Right renal cortex interstitium (tissue), 3 donors: ENCODE data around the gene SETBP1. TPM values are rescaled to one million over a fixed set of nuclear protein-coding genes. Genes with fewer than 3 reads are reported as not detected.

Experiments used
- DNase-seq, 3 donors: peaks; one replicate each; pipeline ENCODE4 v3.0.0-alpha.2; 2013; ENCODE audit warnings: low read depth in 3 of 3, low spot score in 2 of 3
- polyA plus RNA-seq, 3 donors: library from polyadenylated mRNA; unstranded; fragments of 120-200 nt; gene quantifications; one replicate each; pipeline ENCODE4 v1.2.1, GENCODE V29; 2013; ENCODE audit not compliant: insufficient read length in 3 of 3

Gene SETBP1
- polyA plus RNA-seq, 3 donors, result 27.5 to 32.4 (median 30.1) TPM

DNA sequence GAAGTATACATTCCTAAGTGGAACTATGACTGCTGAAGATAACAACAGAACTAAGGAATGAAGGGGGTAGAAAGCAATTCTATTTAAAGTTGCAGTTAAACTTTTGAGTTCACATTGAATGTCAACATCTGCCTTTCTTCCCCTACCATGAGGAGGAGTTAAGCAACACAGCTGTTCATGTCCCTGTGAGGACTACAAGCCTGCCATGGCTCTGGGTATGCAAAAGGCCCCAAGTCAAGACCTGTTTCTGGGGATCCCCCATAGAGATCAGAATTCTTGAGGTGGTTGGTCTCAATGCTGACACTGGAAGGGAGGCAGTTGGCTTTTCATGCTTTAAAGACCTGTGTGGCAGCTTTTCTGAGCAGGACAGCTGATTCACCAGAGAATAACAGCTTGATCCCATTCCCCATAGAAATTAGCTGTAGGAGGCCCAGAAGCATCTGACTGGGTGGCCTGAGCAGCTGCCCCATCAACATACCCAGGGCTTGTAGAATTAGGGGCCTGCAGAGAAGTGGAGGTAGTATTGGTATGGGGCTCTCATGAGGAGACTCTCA lies 131.0 kb downstream of the SETBP1 start:
- DNase-seq, result no peak

DNA sequence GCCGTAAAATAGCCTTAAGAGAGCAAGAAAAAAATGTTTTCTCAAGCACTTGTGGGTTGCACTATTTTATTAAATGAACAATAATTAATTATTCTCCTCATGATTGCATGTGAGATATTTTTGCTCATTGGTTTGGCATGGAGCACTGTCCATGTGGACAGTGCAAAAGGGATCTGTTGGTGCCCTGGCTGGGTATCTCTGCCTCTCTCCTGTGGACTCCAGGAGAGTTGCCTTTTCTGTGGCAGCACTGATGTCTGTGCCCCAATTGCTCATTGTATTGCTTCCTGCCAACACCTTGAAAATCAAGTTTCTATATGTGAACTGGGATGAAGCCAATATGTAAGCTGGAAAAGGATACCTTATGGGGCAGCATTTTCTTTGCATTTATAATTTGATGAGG lies 131.7 kb downstream of the SETBP1 start:
- DNase-seq, result no peak

DNA sequence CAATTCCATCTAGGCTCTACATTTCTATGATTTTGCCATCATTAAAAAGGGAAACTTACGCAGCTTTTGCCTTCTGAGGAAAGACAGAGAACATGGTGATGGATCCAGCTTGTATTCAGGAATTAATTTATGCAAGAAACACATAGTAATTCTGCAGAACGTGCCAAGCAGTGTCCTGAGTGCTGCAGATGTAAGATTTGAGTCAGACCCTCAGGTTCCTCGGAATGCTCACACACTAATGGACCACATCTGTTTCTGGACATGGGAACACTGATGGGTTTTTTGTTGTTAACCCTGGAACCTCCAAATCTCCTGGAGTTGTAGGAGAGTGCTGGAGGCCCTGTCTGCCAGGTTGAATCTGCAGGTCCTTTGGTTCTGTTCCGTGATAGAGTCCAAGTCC lies 132.9 kb downstream of the SETBP1 start:
- no peak for DNase-seq

DNA sequence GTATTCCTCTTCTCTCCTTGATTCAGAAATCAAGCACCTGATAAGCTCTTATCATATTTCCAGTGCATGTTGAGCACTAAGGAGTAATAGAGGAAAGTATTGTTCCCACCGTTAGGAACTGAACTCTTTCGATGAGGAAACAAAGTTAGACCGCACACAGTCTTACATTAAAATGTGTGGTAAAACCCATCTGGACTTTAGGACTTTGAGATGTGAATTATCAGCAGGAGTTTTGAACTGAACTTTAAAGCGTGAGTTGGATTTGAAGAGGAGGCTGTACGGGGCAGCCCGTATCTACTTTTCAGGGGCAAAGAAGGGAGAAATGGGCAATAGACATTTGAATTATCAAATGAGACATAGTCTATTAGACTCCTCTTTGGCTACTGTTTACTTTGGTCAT lies 134.4 kb downstream of the SETBP1 start:
- no peak for DNase-seq

DNA sequence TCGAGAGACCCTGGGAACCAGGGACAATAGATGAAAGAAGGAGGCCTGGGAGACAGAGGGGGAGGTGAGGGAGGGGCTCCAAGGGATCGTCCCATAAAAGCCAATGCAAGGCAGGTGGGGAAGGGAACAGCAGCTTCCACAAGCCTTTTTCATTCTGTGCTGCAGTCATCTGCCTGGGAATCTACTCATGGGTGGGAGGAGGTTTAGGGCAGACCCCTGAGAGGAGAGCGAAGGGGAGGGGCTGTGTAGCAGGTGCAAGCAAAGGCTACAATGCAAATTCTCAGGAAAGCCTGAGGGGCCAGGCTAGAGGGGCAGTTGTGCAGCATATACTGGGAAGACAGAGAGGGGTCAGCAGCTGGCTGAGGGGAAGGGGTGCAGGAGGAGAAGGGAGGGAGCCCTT lies 135.4 kb downstream of the SETBP1 start:
- no peak for DNase-seq

DNA sequence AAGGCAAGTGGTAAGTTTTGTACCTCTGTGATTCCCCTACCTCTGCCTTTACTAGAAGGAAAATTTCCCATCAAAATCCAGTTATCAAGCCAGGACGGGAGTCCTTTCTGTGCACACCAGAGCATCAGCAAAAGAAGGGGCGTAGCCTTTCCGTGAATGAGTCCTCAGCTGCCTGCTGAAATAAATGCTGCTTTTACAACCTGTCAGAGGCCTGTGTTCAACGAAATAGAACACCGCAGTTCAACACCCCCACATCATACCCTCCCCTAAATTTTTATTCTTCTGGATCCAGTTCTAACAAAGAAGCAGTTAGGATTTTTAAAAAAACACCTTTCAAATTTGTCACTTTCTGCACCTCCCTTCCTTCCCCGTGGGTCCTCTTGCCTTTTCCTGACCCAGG lies 135.8 kb downstream of the SETBP1 start:
- DNase-seq, result no peak

DNA sequence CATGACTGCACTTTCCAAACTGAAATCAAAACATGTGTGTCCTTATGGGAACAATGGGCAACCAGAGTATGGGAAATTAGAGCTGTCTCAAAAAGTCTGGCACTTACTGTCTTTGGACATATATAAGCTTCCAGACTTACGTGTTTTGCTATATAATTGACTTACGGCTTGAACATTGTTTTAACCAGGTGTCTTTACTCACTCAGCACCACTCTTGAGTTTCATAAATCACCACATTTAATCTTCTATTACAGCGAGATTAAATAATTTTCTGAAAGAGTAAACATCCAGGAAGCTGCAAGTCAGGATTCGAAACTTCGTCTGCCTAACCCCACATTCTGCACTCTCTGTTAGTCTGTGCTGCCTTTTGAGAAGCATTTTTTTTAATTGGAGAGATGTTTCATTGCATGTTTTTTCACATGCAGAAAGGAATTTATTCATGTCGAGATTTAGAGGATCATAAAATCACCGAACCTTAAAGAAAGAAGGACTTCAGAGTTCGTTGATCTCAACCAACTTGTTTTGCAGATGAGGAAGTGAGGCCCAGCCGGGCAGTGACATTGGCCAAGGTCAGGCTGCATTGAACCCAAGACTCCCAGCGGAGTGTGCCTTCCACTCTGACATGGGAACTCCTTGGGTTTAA lies 137.3 kb downstream of the SETBP1 start:
- no peak for DNase-seq

DNA sequence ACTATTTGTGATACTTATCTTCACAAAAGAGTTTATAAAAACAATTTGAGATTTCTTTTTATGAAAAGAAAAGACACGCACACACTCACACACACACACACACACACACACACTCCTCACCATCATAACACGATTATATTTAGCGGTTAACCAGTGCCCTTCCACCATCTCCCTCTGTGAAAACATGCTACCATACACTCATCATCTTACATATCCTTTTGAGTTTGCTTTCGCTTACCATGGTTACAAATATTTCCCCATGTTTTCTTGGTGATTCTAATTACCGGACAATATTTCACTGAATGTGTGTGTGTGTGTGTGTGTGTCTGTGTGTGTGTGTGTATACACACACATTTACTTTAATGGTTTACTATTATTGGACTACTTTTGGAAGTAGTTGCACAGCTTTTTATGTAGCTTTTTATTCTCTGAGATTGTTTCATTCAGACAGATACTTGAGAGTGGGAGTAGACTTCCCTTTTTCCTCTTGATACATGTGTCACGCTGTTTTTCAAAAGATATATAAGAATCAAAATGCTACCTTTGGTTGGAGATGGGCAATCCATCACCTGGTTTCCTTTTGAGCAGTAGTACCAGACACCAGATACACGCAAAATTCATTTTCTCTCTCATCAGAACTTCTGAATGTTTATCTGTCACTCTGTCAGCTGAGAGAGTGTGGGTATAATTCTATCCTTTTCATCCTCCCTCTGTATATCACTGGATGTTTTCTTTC lies 138.1 kb downstream of the SETBP1 start:
- no peak for DNase-seq

DNA sequence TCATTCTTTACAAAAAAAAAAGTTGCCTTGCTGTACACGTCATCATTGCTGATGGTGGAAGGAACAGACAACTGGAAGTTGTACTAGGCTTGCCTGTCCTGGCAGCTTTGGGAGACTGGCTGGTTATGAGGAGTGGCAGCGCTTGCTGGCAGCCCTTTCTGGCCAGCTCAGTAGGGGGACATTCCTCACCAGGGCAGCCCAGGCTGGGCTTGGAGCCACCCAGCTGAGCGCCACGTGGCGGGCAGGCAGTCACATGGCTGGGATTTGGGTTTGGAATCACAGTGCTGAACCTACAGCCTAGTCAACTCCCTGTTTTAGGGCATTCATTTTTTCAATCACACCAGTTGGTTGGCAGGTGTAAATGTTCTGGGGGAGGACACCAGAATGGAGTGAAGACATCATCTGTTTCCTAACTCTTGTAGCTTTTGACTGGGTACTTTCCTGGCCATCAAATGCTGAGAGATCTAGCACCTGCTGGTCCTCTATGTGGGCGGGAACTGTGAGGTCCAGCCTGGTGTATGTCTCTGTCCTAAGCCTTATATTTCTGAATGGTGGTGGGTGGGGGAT lies 139.3 kb downstream of the SETBP1 start:
- no peak for DNase-seq

DNA sequence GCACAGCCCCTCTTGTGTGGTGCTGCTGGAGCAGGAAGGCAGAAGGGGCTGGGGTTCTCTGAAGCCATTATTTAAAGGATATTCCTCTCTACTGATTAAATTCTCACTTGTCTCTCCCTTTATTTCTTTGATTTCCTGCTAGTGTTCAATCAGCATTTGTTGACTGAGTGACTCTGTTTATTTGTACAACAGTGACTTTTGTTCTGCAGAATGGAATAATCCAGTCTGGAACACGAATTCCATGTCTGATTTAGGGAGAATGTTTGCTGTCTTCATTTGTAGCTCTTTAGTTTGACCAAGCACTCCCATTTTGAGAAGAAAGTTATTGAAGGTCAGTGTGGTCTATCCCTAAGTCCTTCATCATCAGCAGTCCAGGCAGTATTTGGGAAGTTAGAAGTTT lies 141.2 kb downstream of the SETBP1 start:
- no peak for DNase-seq

DNA sequence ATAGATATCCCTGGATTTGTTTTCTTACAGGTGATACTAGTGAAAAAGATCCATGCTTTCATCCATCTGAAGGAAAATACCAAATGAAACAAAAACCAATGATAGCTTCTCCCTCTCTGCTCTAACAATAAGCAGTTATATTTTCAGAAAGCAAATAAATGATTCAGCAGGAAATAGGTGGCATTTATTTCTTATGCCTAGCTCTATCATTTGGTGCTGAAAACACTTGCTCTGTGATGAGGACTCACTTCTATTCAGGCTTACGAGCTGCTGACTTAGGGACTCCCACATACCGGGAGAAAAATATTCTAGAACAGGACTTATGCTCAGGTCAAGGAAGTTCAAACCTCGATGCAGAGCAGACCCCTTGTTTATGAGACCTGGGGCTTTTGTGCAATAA lies 142.6 kb downstream of the SETBP1 start:
- DNase-seq, result no peak

DNA sequence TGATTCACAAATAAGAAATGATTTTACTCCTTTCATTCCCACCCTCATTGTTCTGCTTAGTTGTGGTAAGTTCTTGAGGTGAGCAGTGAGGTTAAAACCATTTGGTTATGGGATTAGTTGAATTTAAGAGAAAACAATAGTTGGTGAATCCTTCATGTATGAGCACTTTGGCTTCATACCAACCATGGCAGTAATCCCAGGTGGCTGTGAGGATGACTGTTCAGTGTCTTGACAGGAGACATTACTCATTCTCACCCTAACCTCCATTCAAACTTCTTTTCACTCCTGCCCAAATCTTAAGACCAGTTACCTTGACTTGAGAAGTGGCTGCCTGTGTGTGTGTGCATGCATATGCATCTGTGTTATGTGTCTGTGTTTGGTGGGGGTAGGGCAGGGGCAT lies 143.1 kb downstream of the SETBP1 start:
- DNase-seq, result no peak

DNA sequence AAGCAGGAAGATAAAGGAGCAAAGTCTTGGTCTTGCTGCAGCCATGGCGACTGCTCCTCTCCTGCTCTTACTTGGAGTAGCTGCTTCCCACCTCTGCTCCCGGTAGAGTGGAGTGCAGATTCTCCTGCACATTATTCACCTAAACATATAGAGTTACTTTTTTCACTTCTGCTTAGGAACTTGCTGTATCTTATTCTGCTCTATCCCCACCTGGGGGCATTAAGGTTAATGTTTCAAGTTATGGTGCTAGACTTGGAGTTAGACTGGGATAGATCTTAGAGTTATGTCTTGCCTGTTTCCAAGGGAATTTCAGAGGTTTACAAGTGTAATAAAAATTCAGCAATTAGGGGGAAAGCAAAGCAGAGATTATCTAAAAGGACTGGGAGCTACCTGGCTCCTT lies 144.2 kb downstream of the SETBP1 start:
- DNase-seq, result no peak

DNA sequence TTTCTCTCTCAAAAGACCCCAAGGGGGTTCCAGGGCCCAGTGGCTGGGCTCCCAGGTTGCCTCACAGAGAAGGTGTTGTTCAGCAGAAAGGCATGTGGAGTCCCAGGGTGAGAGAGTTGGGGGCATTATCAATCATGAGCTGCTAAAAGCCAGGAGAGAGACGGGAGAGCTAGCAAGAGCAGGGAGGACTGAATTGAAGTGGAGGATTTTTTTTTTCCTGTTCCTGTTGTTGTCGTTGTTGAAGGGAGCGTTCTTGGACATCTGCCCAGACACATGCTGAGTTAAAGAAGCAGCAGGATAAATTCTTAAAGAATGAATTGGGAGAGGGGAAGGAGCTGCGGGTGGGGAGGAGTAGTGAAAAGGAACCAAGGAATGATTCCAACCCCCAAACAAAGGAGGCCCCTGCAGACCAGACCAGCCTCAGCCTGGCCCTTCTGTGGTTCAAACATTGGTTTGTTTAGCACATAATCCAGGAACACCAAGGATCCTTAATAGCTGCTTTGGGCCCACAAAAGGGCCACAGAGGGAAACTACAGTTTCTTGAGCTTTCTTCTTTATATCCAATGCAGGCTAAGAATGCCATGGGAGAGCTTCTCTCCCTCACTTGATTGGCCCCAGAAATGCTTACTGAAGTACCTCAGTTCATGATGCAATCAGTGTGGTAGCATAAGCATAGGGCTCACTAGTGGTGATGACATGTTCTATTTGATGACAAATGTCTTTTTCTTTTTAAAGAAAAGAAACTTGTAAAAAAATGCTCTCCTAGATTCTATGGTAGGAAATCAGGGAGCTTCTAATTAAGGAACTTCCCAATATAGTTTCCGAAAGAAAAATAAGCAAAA lies 146.0 kb downstream of the SETBP1 start:
- peak in 2 of 3 donors; percentile 76 to 82 for DNase-seq

DNA sequence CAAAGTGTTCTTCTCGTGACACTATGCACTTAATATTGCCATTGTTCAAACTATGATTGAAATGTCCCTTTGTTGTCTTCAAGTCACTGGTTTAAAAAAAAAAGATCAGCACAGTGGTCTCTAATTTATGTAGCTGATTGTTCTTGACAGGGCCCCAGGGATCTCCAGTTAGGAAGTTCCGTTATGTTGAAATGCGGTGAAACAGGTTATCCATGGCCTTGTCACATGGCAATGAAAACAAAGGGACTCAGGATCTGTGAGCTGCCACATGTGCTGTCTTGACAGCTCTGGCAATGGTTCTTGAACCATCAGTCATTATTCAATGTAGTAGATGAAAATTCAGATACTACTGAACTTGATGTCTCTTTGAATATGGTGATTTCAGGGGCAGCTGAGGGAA lies 147.4 kb downstream of the SETBP1 start:
- no peak for DNase-seq

DNA sequence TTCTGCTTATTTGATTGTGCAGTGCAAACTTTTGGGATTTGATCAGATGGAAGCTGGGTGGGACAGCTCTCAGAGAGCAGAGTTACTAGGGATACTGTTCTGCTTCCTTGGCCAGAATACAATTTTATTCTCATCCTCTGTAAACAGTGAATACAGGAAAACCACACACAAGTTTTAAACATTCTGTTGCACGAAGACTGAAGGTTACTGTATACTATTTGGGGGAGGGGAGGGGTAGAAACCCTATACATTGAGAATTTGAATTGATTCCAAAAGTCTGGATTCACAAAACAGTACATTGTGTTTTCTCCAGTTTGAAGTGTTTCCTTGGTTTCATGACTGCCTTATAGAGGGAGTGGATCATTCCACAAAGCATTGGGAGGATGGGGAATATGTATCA lies 149.9 kb downstream of the SETBP1 start:
- no peak for DNase-seq

DNA sequence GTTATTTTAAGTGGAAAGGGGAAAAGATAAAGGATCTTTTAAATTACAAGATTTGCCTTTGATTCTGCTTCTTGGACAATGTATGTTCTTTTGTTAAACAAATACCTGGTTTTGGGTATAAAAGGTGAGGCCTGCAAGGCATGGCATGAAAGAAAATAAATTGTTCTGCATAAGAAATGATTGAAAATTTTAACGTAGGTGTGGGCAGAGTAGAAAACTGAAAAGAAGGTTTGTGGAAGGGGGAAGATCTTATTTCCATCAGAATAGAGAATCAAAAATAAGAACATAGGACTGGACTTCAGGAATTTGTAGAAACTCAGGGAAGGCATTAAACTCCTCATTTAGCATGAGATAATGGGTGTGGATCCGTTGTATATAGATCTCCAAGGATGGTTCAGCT lies 153.1 kb downstream of the SETBP1 start:
- DNase-seq, result no peak

DNA sequence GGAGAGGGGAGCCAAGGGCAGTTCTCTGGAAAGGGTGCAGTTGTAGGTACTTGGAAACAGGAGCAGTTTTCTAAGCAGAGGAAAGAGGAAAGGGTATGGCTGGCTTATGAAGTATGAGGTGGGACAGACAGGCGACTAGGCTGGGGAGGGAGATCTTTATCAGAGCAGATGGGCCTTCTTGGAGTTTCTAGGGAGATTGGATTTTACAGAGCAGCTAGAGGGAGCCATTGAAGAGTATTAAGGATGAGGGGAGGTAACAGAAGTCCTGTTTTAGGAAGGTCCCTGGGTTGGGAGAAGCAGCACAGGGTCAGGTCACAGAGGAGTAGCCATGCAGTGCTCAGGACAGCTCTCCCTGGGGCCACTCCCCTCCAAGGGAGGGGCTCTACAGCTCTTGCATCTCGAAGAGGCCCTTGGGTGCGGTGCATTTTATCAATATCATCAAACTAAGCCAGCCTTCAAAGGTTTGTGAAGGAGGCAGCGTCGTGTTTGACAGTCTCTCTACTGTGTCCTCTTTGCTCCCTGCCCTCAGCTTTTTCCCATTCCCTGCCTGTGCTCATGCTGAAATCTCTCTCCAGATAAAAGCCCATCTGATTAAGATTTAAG lies 154.3 kb downstream of the SETBP1 start:
- DNase-seq, result no peak

DNA sequence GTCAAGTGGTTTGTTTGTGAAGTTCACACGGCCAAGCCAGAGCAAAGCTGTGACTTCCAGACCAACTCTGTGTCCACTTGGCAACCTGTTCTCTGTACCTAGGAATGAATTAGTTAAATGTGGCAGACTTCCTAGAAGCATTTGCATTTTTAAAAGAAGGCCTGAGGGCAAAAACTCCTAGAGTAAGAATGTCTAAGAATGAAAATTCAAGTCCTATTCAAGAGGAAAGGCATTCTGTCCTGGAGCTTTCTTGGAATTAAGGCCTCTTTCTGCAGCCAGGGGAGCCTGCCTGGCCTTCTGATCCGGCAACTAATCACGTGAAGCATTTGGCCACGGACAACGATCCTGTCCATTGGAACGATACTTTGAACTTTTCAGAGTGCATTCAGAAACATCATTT lies 155.0 kb downstream of the SETBP1 start:
- no peak for DNase-seq

DNA sequence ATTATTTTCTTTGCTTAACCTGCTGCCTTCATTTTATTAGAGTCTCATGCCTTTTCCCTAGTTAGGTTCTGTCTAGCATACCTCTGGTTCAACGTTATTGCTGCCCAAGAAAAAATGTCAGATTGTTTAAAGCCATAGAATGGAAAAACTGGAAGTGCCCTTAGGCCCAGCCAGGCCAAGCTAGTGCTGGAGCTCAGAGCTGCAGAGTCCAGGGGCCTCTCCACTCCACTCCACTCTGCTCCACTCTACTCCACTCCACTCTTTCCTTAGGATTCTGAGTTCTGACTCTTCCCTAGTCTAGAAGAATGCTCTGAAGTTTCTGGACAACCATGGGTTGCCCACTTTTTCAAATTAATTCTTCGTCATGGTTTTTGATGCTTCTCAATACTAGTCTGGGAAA lies 155.6 kb downstream of the SETBP1 start:
- no peak for DNase-seq
